HEK293 (cell line): ENCODE data around the gene TMEM167B.

Source experiments
- GLI2 ChIP-seq: fragments of 450-650 bp; formaldehyde crosslinking; IDR thresholded peaks from 2 replicates; pipeline ENCODE4; 2017; ENCODE audit warnings: missing biosample characterization, missing genetic modification characterization, low read depth, borderline replicate concordance
- HOXA7 ChIP-seq: sonication (generic); formaldehyde crosslinking; IDR thresholded peaks from 2 replicates; pipeline ENCODE4 v1.8.1; 2022; ENCODE audit warnings: missing genetic modification reagents, borderline replicate concordance
- INSM2 ChIP-seq: fragments of 450-650 bp; formaldehyde crosslinking; IDR thresholded peaks from 2 replicates; pipeline ENCODE4 v1.5.1; 2016; ENCODE audit warnings: missing biosample characterization, missing genetic modification characterization
- SP7 ChIP-seq: fragments of 450-650 bp; formaldehyde crosslinking; IDR thresholded peaks from 2 replicates; pipeline ENCODE4 v1.5.1; 2016; ENCODE audit warnings: missing biosample characterization, missing genetic modification characterization
- TSHZ1 ChIP-seq: fragments of 450-650 bp; formaldehyde crosslinking; IDR thresholded peaks from 2 replicates; pipeline ENCODE4 v1.5.1; 2016; ENCODE audit warnings: missing biosample characterization, missing genetic modification characterization, borderline replicate concordance
- ZBTB26 ChIP-seq: fragments of 450-650 bp; formaldehyde crosslinking; optimal IDR thresholded peaks from 2 replicates; pipeline ENCODE3; 2016; ENCODE audit warnings: missing biosample characterization, mild to moderate bottlenecking, missing genetic modification characterization
- ZBTB49 ChIP-seq: fragments of 450-650 bp; formaldehyde crosslinking; IDR thresholded peaks from 2 replicates; pipeline ENCODE4 v1.5.1; 2016; ENCODE audit warnings: missing biosample characterization, missing genetic modification characterization, low read depth
- ZBTB7A ChIP-seq: fragments of 450-650 bp; formaldehyde crosslinking; IDR thresholded peaks from 2 replicates; pipeline ENCODE4 v1.5.1; 2016; ENCODE audit warnings: low read depth, missing biosample characterization, missing genetic modification characterization
- ZFP37 ChIP-seq: fragments of 450-650 bp; formaldehyde crosslinking; IDR thresholded peaks from 2 replicates; pipeline ENCODE4 v1.5.1; 2016; ENCODE audit warnings: missing biosample characterization, missing genetic modification characterization
- ZNF157 ChIP-seq: fragments of 450-650 bp; formaldehyde crosslinking; IDR thresholded peaks from 2 replicates; pipeline ENCODE4 v1.5.1; 2016; ENCODE audit warnings: missing biosample characterization, missing genetic modification characterization
- ZNF214 ChIP-seq: fragments of 450-650 bp; formaldehyde crosslinking; IDR thresholded peaks from 2 replicates; pipeline ENCODE4 v1.5.1; 2017; ENCODE audit warnings: missing biosample characterization, mild to moderate bottlenecking, missing genetic modification characterization, borderline replicate concordance
- ZNF248 ChIP-seq: fragments of 450-650 bp; formaldehyde crosslinking; IDR thresholded peaks from 2 replicates; pipeline ENCODE4 v1.5.1; 2017; ENCODE audit warnings: missing biosample characterization, missing genetic modification characterization
- ZNF274 ChIP-seq, 2 experiments: fragments of 200-500 bp in 1 of 2; fragments of 450-650 bp in 1 of 2; sonication (Bioruptor generic) in 1 of 2; formaldehyde crosslinking in 1 of 2; IDR thresholded peaks; 2 replicates each; pipeline versions ENCODE4 v1.5.1 to v1.6.1; 2014 to 2016; ENCODE audit warnings: borderline replicate concordance in 1 of 2, inconsistent platforms in 1 of 2, low read length in 1 of 2, missing biosample characterization in 1 of 2, missing genetic modification characterization in 1 of 2
- ZNF350 ChIP-seq: fragments of 450-650 bp; formaldehyde crosslinking; IDR thresholded peaks from 2 replicates; pipeline ENCODE4 v1.5.0; 2017; ENCODE audit warnings: missing biosample characterization, mild to moderate bottlenecking, missing genetic modification characterization
- ZNF404 ChIP-seq: fragments of 450-650 bp; formaldehyde crosslinking; IDR thresholded peaks from 2 replicates; pipeline ENCODE4 v1.5.1; 2017; ENCODE audit warnings: missing biosample characterization, missing genetic modification characterization
- ZNF416 ChIP-seq: fragments of 450-650 bp; formaldehyde crosslinking; IDR thresholded peaks from 2 replicates; pipeline ENCODE4 v1.5.1; 2016; ENCODE audit warnings: missing biosample characterization, missing genetic modification characterization
- ZNF473 ChIP-seq: fragments of 450-650 bp; formaldehyde crosslinking; IDR thresholded peaks from 2 replicates; pipeline ENCODE4 v1.5.1; 2017; ENCODE audit warnings: missing biosample characterization, missing genetic modification characterization
- ZNF48 ChIP-seq: fragments of 450-650 bp; formaldehyde crosslinking; IDR thresholded peaks from 2 replicates; pipeline ENCODE4 v1.5.1; 2016; ENCODE audit warnings: missing biosample characterization, missing genetic modification characterization
- ZNF521 ChIP-seq: fragments of 450-650 bp; formaldehyde crosslinking; IDR thresholded peaks from 2 replicates; pipeline ENCODE4 v1.5.1; 2017; ENCODE audit warnings: missing biosample characterization, mild to moderate bottlenecking, missing genetic modification characterization
- ZNF530 ChIP-seq: fragments of 450-650 bp; formaldehyde crosslinking; IDR thresholded peaks from 2 replicates; pipeline ENCODE4 v1.5.1; 2016; ENCODE audit warnings: low read depth, missing biosample characterization, missing genetic modification characterization
- ZNF624 ChIP-seq: fragments of 450-650 bp; formaldehyde crosslinking; IDR thresholded peaks from 2 replicates; pipeline ENCODE4 v1.5.1; 2017; ENCODE audit warnings: missing biosample characterization, missing genetic modification characterization
- ZNF660 ChIP-seq: fragments of 450-650 bp; IDR thresholded peaks from 2 replicates; pipeline ENCODE4 v1.5.1; 2018; ENCODE audit warnings: missing biosample characterization, mild to moderate bottlenecking, missing genetic modification characterization
- ZSCAN5A ChIP-seq: fragments of 450-650 bp; formaldehyde crosslinking; IDR thresholded peaks from 2 replicates; pipeline ENCODE4 v1.5.1; 2016; ENCODE audit warnings: missing biosample characterization, missing genetic modification characterization

TMEM167B gene

GRCh38 chr1:109041621-109042468, 48.7 kb upstream of the TMEM167B start, which contains the start of gene WDR47 (continued):
- no peak for TF ChIP-seq ZNF48 (tag by site-specific recombination)
- no peak for TF ChIP-seq ZNF404 (tag by site-specific recombination)
- TF ChIP-seq GLI2 (tag by site-specific recombination), result no peak
- TF ChIP-seq ZNF416, result no peak
- peak; percentile 83 for TF ChIP-seq ZNF660 (tag by site-specific recombination)
- no peak for TF ChIP-seq ZNF214 (tag by site-specific recombination)
- no peak for TF ChIP-seq ZNF157 (tag by site-specific recombination)
- TF ChIP-seq HOXA7 (CRISPR knock-in tag), result no peak
- TF ChIP-seq ZFP37, result peak; percentile 78
- peak; percentile 72 for TF ChIP-seq ZBTB26 (tag by site-specific recombination)
- no peak for TF ChIP-seq ZNF350 (tag by site-specific recombination)
- TF ChIP-seq ZNF248, result no peak
- no peak for TF ChIP-seq ZBTB49 (tag by site-specific recombination)
- TF ChIP-seq ZNF521 (tag by site-specific recombination), result no peak
- TF ChIP-seq ZNF473, result no peak
- TF ChIP-seq ZNF624 (tag by site-specific recombination), result no peak
- no peak for TF ChIP-seq ZSCAN5A (tag by site-specific recombination)
- 0 out of 2 replicates have a peak, but pooled peaks have one; percentile 18 for TF ChIP-seq INSM2 (tag by site-specific recombination)
- TF ChIP-seq SP7 (tag by site-specific recombination), result peak; percentile 77; the same call in 1 of the 2 replicates
- no peak for TF ChIP-seq ZNF530 (tag by site-specific recombination)
- TF ChIP-seq ZNF274 (IDR thresholded peaks at IDR 0.05; ENCODE audit: low read length), result no peak
- TF ChIP-seq ZNF274 (tag by site-specific recombination; IDR thresholded peaks at IDR 0.05; ENCODE audit: borderline replicate concordance), result no peak
- TF ChIP-seq ZBTB7A (tag by site-specific recombination), result no peak
- TF ChIP-seq TSHZ1 (tag by site-specific recombination), result peak; percentile 50; the same call in 1 of the 2 replicates
